GM12878 (cell line): ENCODE data around the gene FAR2.

Source experiments
- NFXL1 ChIP-seq: fragments of 450-650 bp; IDR thresholded peaks from 2 replicates; pipeline ENCODE4 v1.6.1; 2017; ENCODE audit warnings: antibody characterized with exemption, mild to moderate bottlenecking, borderline replicate concordance
- RAD21 ChIP-seq: IDR thresholded peaks from 2 replicates; pipeline ENCODE4 v1.6.1; 2011; ENCODE audit warnings: mild to moderate bottlenecking, low read depth, low read length, moderate library complexity; ENCODE audit not compliant: insufficient read depth
- SUZ12 ChIP-seq: fragments of 200-600 bp; sonication (generic); IDR thresholded peaks from one replicate; pipeline ENCODE4 v1.6.1; 2018; ENCODE audit warnings: antibody characterized with exemption, mild to moderate bottlenecking; ENCODE audit not compliant: unreplicated experiment
- TF ChIP-seq, protein P1 (sequence below), 3 experiments: IDR thresholded peaks in 2 of 3; conservative IDR thresholded peaks in 1 of 3; 2 replicates each; pipeline ENCODE4 v1.5.1; 2011; ENCODE audit warnings: low read depth in 3 of 3, low read length in 3 of 3, mild to moderate bottlenecking in 3 of 3, control low read depth in 2 of 3, moderate library complexity in 2 of 3, inconsistent platforms in 1 of 3, mixed read lengths in 1 of 3; ENCODE audit not compliant: control insufficient read depth in 2 of 3, insufficient read depth in 1 of 3; ENCODE audit errors: extremely low read depth in 1 of 3

DNA sequence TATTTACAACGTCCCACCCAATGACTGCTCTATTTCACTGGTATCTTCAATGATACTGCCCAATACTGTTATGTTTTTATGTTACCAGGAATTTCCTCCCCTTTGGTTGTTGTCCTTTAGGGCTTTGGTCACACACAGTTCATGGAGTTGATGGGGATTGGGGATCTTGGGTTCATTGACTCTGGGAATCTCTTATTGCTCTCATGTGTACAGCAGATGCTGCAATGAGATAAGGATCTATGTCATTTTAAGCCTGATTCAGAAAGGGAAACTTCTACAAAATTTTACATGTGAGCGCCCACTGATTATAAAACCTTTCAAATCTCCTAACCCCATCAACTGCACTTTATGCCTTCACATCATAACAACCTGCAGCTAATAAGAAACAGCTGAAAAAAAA lies 67.2 kb downstream of the FAR2 start:
- TF ChIP-seq SUZ12 (no peak), NFXL1 (no peak), RAD21 (no peak)
- TF ChIP-seq, protein P1, sequence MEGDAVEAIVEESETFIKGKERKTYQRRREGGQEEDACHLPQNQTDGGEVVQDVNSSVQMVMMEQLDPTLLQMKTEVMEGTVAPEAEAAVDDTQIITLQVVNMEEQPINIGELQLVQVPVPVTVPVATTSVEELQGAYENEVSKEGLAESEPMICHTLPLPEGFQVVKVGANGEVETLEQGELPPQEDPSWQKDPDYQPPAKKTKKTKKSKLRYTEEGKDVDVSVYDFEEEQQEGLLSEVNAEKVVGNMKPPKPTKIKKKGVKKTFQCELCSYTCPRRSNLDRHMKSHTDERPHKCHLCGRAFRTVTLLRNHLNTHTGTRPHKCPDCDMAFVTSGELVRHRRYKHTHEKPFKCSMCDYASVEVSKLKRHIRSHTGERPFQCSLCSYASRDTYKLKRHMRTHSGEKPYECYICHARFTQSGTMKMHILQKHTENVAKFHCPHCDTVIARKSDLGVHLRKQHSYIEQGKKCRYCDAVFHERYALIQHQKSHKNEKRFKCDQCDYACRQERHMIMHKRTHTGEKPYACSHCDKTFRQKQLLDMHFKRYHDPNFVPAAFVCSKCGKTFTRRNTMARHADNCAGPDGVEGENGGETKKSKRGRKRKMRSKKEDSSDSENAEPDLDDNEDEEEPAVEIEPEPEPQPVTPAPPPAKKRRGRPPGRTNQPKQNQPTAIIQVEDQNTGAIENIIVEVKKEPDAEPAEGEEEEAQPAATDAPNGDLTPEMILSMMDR (IDR thresholded peaks at IDR 0.05 in 2 of 3, conservative IDR thresholded peaks at IDR 0.05 in 1 of 3; ENCODE audit: control insufficient read depth in 2 of 3, extremely low read depth in 1 of 3, insufficient read depth in 1 of 3, low read depth in 3 of 3, low read length in 3 of 3), result no peak
